Stimulated activated CD4-positive, alpha-beta T cell treated with anti-CD3 and anti-CD28 coated beads, Interleukin-1b, Interleukin-23, amount 100 ng/mL, for 24 hours (primary cell): ENCODE results near the gene JMJD7.

Source experiments
- DNase-seq, 4 experiments: peaks; one replicate each; pipeline ENCODE4 v3.0.0-alpha.2; 2020; ENCODE audit warnings: low read depth in 4 of 4, low spot score in 1 of 4

JMJD7 gene

GRCh38 chr15:41821831-41822230 is 6.1 kb upstream of the JMJD7 start:
- DNase-seq, result no peak

DNA sequence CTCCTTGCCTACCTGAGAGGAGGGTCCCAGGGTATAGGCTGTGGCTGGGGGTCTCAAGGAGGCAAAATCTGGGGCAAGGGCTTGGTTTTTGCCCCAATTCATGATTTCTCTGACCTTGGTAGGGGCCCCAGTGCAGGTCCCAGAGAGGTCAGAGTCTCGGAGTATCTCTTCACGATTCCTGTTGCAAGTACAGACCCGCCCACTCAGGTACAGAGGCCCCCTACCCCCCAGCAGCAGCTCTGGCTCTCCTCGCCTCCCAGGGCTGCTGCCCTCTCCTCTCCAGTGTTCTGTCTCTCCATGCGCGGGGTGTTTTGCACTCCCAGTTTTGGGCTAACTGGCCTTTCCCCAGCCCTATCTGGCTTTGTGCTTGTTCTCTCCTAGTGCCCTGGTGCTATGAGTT is 5.4 kb upstream of the JMJD7 start:
- no peak for DNase-seq

DNA sequence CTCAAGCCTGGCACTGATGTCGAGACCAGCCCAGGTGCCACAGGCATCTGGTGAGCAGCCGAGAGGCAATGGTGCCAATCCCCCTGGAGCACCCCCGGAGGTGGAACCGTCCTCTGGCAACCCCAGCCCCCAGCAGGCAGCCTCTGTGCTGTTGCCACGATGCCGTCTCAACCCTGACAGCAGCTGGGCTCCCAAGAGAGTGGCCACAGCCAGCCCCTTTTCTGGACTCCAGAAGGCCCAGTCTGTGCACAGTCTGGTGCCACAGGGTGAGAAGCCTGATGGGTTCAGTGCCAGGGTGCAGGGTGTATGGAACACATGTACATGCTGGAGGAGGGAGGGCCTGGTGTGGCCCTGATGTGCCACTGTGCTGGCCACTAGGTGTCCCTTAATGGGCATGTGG is 4.9 kb upstream of the JMJD7 start:
- no peak for DNase-seq

GRCh38 chr15:41823502-41823901 is 4.4 kb upstream of the JMJD7 start:
- DNase-seq, result no peak

GRCh38 chr15:41824062-41824745 is 3.7 kb upstream of the JMJD7 start:
- DNase-seq, result no peak

DNA sequence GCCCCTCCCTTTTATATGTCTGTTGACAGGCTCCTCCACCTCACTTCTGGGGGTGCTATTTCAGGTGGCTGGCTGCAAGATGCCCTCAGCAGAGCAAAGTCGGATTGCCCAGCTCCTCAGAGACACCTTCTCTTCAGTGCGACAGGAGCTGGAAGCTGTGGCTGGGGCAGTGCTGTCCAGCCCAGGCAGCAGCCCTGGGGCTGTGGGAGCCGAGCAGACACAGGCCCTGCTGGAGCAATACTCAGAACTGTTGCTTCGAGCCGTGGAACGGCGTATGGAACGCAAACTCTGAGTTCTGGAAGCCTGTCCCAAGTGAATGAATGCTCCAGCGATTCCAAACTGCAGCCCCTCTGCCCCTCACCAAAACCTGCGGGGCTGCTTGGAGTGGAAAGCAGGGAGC is 2.7 kb upstream of the JMJD7 start:
- DNase-seq, result no peak

DNA sequence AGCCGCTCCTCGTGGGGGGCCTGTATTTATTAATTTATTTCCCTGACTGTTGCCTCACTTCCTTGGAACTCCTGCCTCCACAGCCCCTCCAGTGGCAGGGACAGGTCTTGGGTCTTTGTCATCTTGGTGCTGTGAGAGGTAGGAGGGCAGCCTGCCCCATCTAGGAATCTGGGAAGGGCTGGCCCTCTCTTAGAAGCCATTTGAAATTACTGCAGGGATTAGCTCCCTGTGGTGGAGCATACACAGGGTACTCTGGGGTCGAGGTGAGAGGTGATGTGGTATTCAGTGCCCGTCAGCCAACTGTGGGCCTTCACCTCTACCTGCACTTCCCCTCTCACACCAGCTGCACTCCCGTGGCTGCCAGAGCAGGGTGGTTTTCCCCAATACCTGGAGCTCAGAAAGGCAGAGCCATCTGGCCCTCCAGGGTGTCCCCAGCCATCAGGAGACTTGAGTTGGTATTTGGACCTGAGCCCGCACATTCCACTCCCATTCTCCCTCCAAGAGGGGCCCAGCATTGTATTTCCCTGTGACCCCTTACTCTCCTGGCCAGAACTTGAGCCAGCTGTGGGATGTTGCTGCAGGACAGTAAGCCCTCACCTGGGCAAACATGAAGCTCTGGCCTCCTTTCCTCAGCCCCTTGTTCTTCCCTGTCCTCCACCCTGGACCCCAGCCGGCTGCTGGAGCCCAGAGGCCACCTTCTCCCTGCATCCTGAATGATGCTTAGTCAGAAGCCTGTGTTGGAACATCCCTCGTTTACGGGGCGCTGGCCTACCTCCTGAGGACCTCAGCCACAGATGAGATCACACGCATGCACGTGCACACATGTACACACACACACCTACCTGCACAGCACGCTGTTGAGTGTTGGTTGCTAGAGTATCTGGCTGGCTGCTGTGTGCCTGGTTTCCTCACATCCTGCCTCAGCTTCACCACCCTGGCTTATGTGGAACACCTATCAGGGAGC is 2.0 kb upstream of the JMJD7 start:
- DNase-seq, result no peak

DNA sequence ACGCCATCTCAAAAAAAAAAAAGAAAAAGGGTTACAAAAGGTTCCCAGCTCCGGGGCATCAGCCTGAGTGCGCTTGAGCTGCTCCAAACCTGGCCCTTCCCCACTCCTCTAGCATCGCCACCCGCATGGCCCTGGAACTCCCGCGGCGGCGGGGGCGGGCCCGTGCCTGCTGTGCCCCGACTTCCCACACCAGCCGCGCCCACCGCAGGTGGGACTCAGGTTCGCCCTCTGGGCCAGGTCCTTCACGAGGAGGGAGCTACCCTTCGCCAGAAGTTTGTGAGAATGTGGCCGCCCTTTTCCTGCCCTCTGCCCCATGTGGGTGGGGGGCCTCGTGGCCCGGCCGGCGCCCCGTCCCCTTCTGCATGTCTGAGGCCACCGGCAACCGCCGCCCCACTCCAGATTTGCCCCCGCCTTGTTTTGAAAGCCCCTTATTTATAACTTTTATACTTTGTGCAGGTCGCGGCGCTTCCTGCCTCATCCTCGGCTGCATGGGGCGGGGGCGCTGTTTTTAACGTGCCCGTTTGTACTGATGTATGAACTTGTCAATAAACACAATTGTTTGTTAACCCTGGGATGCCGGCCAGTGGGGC is 507 bp upstream of the JMJD7 start:
- no peak for DNase-seq

DNA sequence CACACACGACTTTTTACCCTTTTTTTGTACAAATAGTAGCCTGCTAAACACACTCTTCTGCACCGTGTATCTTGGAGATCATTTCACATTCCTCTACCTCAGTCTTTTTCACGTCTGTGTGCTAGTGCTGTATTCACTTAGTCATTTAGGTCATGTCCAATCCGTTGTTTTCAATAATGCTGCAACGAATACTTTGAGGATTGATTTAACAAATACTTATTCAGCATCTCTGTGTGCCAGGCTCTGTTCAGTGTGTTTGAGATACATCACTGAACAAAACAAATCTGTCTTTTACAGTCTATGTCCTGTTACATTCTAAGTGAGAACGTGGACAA is 882 bp downstream of the JMJD7 start:
- no peak for DNase-seq

DNA sequence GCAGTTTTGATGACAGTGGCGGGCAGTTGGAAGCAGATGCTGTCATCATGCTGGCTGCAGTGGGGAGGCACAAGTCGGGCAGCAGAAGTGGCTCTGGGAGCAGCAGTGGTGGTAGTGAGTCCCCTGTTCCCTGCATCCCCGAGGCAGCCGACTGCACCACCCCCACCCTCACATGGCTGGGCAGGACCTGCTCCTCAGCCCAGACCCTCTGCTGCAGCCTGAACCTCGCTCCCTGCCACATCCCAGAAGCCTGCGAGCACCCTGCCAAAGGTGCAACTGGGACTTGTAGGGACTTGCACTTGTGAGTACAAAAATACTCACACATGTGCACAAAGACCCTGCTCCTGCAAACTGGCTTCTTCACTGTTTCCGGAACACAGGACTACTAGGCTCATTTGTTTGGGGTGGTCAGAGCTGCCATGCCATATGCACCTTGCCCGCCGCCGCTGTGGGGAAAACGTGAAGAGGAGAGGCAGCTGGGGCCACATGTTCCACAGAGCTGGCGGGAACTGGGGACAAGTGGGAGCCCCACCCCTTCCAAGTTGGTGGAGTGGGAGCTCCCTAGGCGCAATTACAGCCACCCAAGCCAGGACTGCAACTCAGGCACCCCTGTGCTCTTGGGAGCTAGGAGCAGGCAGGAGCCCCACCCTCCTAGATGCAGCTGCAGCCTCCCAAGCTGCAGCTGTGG is 2.2 kb downstream of the JMJD7 start:
- no peak for DNase-seq

DNA sequence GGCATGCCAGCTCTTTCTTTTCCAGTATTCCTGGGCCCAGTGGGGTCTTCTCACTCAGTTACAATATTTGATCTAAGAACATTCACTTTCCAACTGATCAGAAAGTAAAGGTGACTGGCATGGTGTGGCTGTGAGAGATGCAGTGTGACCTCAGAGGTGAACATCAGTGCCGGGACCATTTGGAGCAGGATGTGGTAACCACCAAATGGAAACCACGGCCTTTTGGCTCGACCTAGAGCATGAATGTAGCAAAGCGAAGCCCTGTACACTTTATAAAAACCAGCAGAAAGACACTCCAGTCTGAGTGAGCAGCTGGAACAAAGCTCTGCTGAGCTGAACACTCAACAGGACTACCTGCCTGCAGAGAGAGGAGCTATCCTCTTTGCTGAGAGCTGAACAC is 3.4 kb downstream of the JMJD7 start:
- peak in 1 of 4 experiments; percentile 25 for DNase-seq

- no peak for DNase-seq
Measured at GRCh38 chr15:41832208-41832607, 4.3 kb downstream of the JMJD7 start.

DNA sequence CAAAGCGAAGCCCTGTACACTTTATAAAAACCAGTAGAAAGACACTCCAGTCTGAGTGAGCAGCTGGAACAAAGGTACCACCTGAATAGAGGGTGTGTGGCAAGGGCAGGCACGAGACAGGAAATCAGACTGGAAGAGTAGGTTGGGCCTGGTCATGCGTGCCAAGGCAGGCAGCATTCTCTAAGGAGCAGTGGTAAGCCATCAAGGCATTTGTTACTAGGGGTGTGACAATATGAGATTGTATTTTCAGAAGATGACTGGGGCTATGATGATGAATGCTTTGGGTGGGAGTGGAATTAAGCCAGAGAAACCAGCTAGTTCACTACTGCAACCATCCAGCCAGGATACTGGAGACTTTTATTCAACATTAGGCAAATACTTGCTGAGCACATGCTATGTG is 5.0 kb downstream of the JMJD7 start:
- DNase-seq, result no peak

- no peak for DNase-seq
Measured at GRCh38 chr15:41834096-41834495, 6.2 kb downstream of the JMJD7 start.

DNA sequence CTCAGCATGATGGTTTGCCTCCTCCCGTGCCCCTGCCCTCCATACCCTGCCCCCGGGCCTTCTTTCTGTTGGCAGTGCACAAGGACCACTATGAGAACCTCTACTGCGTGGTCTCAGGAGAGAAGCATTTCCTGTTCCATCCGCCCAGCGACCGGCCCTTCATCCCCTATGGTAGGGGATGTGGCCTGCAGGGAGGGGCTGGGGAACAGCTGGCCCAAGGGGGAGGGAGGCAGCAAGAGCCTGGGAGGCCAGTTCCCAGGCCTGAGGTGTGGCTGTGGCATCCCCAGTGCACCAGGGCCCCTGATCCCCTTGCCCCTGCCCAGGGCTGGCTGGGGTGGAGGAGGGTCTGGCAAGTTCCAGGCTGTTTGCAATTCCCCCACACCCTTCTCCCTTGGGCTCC is 8.2 kb downstream of the JMJD7 start:
- no peak for DNase-seq

DNA sequence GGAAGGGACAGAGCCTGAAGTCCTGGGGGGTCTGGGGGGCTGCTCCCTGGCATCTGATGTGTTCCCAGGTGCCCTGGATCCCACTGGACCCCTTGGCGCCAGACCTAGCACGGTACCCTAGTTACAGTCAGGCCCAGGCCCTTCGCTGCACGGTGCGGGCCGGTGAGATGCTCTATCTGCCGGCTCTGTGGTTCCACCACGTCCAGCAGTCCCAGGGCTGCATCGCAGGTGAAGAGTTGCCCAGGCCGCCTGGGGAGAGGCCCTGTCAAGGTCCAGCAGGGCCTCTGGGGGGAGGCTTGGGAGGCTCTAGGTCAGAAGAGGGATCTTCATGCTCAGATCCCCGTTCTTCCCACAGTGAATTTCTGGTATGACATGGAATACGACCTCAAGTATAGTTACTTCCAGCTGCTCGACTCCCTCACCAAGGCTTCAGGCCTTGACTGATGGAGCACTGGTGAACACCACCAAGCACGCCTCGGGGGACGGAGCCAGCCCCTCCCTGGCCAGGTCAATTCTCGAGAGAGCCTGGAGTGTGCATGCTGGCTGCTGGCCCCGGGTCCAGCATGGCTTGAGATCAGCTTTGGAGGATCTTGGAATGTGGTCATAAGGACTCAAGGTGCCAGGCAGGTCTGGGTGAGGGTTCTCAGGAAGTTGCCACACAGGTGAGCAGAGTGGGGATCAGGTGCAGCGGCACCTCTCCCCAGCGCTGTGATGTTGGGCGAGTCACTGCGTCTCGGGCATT is 9.0 kb downstream of the JMJD7 start:
- DNase-seq, result no peak

DNA sequence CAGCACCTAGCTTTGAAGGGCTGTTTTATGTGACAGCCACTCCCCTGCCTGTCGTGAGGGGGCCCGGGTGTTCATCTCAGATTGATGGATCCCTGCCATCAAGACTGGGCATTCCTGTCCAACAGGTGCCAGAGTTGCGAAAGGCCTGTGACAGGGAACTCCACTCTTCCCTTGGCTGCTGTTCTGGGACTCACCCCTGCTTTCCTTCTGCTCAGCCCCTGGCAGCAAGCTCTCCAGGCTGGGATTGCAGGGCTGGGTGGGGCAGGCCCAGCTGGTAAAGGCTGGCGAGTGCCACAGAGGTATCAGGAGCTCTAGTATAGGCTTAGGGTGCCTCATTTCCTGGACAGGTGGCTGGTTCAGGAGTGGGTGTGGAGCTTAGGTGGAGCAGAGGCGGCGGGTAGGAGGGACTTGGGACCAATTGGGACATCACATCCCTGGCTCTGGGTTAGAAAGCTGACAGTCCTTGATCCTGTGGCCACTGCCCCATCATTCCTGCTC is 10.6 kb downstream of the JMJD7 start, which contains the start of gene PLA2G4B:
Gene PLA2G4B (plus strand): TSS at position 448 of the 498 bp plus-strand sequence. CDS start 67 bp downstream, outside the sequence.
- DNase-seq, result no peak

DNA sequence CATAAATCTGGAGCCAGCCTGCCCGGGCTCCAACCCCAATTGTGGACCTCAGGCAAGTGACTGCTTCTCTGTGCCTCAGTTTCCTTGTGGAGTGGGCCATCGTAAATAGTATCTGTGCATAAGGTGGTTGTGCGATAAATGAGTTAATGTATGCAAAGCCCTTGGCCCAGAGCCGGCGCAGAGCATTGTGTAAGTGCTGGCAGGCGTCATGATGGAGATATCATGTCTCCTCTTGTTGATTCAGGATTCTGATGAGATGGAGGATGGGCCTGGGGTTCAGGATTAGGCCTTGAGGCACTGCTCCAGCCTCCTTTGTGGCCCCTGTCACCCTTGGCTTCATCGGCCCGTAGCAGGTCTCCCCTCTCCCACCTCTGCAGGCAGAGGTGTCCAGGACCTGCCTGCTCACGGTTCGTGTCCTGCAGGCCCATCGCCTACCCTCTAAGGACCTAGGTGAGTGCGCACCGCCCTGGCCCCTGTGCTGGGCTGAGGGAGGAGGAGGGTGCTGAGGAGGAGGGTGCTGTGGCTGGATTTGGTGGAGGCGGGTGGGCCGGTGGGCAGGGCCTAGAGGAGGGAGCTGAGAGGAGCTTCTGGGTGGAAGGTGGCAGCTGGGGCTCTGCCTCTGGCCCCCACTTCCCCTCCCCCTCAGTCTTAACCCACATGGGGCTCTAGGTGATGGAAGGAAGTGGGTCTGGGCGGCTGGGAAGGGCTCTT is 12.0 kb downstream of the JMJD7 start:
- no peak for DNase-seq

DNA sequence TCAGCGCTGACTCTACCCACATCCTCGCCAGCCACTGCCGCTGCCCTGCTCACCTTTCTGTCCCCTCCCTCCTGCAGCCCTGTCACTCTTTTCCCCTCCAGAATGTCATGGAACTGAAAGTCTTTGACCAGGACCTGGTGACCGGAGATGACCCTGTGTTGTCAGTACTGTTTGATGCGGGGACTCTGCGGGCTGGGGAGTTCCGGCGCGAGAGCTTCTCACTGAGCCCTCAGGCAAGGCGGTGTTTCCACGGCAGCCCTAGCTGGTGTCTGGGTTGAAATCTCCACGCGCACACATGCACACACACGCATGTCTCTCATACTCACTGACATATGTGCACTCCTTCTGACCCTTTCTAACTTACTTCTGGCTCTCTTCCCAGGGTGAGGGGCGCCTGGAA is 12.8 kb downstream of the JMJD7 start:
- no peak for DNase-seq

- DNase-seq, result no peak
Measured at GRCh38 chr15:41841131-41841530, 13.2 kb downstream of the JMJD7 start.
